Measurements from ENCODE around the gene NUDT14.

Gene NUDT14

DNA sequence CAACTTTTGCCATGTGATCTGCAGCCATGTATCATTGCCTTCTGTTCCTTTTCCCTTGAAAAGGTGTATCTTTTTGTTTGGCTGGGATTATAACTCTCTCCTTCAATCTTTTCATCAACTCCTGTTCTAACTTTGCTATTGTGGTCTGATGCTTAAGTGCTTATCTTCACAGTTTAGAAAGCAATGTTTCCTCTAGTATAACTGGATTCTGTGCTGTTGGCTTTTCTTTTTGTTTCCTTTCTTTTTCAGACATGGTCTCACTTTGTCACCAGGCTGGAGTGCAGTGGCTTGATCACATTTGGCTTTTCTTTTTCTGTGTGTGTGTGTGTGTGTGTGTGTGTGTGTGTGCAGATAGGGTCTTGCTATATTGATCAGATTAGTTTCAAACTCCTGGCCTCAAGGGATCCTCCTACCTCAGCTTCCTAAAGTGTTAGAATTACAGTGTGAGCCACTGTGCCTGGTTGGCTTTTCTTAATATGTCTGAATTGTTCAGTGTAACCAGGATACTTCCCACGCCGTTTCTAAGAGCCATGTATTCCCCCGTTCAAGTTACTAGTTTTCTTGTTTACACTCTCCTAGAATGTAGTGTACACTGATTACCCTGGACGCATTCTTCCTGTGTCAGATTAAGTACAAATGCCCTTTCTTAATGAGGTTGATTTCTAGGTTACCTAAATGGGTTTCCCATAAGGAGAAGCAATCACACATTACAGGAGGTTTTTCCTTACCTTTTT, 48.0 kb downstream of the NUDT14 start:
- DNase-seq (ENCODE audit: low spot score) = no peak

DNA sequence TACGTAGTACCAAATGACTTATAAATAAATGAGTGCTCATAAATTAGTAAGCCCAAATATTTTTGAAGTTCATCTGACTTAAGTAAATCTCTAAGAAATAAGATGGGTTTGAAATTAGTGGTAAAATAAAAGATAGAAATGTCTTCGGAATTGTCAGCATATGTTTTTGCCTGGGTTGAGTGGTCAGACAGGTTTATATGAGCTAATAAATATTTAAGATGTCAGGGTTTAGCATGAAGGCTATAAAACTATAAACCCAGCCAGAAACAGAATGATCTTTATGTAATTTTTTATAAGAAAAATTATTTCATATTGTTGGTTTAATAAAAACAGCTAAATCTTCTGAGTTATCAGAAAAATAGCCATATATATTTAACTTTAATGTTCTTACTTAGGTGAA, 49.9 kb downstream of the NUDT14 start:
- DNase-seq (ENCODE audit: low spot score) = no peak

- no peak for DNase-seq (ENCODE audit: low spot score)
These were observed 53.1 kb downstream of the NUDT14 start for GRCh38 chr14:105128059-105128458.

DNA sequence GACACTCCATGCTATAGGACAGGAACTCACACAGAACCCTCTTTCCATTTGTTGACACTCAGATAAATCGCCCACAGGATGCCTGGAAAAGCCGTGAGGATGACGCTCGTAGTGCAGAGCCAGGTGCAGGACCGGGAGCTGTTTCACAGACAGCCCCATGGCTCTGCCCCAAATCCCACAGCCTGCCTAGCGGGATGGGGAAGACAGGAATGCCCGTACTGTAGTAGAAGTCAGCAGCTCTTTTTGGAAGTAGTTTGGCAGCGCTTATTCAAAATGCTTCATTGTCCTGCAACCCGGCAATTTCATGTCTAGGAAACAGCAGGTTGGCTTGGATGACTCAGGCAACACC, 54.2 kb downstream of the NUDT14 start:
- peak; percentile 14 for DNase-seq (ENCODE audit: low spot score)

DNA sequence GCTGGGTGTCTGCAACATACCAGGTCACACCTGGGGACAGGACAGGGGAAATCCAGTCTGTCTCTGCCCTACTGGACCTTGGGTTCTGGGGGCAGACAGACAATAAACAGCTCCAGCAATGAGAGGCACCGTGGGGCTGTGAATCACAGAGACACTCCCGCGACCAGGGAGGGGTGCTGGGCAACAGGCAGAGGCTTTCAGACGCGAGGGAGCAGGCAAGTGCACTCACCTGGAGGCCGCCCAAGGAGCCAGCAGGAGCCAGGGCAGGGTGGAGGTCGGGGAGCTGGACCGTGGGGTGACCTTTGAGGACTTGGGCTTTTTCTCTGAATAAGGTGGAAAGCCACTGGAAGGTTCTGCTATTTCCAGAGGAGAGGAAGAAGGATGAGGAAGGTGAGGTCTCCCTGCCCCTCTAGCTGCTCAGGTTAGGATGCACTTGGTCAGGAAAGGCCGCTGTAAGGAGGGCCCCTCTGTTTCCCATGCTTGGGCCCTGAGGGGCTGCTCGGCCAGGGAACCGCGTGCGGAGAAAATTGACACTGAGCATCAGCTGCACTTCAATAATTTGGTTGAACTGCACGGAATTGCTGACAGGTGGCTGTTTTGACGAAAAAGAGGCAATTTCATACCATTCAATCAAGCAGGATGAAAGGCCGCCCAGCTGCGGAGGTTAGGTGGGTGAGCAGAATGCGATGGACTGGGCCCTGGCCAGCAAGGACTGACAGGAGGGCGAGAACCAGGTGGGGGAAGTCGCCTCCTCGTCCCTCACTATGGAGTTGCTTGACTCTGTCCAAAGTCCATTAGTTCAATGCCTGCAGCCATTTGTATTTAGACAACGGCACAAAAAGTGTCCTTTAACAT, 54.8 kb downstream of the NUDT14 start:
- no peak for DNase-seq (ENCODE audit: low spot score)

- DNase-seq (ENCODE audit: low spot score) = no peak
These were observed 56.3 kb downstream of the NUDT14 start for GRCh38 chr14:105124823-105125222.

- DNase-seq (ENCODE audit: low spot score) = no peak
These were observed 56.9 kb downstream of the NUDT14 start for GRCh38 chr14:105123981-105124765.

DNA sequence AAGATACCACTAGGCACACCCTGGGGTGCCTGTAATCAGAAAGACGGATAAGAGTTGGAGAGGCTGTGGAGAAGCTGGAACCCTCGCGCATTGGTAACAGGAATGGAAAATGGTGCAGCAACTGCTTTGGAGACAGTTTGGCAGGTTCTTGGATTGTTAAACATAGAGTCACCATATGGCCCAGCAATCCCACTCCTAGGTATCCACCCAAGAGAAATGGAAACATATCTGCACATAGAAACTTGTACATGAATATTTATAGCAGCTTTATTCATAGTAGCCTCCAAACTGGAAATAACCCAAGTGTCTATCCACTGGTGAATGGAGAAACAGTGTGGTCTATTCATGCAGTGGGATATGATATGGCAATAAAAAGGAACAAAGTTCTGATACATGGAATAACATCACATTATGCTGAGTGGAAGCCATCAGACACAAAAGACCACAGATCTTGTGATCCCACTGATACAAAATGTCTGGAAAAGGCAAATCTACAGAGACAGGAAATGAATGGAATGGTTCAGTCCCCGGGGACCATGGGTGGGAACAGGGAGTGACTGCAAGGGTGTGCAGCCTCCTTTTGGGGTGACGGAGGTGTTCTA, 57.9 kb downstream of the NUDT14 start:
- DNase-seq (ENCODE audit: low spot score) = no peak

Measured in putamen (tissue), 1 donor.